Activated naive CD4-positive, alpha-beta T cell treated with anti-CD3 and anti-CD28 coated beads, Interleukin-2, amount 50 U/mL, for 16 hours (primary cell): ENCODE data around the gene ARFGEF2.

ENCODE experiments used
- DNase-seq: peaks from one replicate; pipeline ENCODE4 v3.0.0-alpha.2; 2020

The ARFGEF2 gene

DNA sequence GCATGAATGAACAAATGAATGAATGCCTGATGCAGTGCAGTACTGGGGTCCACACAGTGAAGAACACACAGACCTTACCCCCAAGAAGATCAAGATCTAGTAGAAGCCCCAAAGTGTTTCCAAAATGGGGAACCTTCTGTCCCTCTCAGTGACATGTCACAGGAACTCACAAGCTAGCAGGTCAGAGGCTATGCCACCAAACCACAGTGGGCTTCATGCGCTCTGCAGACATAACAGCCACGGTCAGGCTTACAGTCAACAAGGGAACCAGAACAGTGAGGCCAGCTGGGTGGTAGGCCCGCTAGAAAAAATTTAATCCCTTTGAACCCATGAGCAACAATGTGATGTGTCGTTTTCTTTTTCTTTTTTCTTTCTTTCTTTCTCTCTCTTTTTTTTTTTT lies 20.2 kb upstream of the ARFGEF2 start:
- no peak for DNase-seq

- no peak for DNase-seq
Measured at GRCh38 chr20:48903705-48904104, 17.8 kb upstream of the ARFGEF2 start.

GRCh38 chr20:48904566-48905296 lies 16.8 kb upstream of the ARFGEF2 start:
- peak; percentile 70 for DNase-seq

DNA sequence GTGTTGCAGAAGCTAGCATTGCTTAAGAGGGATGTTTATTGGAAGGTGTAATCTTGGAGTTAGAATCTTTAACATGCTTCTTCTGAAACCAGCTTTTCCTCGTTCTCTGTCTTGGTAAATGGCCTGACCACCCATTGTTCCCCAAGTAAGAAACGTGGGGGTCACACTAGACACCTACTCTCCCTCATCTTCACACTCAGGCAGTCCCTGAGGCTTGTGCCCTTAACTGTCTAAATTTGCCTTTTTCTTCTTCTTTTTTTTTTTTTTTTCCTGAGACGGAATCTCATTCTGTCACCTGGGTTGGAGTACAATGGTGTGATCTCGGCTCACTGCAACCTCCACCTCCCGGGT lies 16.2 kb upstream of the ARFGEF2 start:
- DNase-seq, result no peak

GRCh38 chr20:48906221-48906877 lies 15.2 kb upstream of the ARFGEF2 start:
- no peak for DNase-seq

GRCh38 chr20:48908656-48909319 lies 12.7 kb upstream of the ARFGEF2 start:
- no peak for DNase-seq

DNA sequence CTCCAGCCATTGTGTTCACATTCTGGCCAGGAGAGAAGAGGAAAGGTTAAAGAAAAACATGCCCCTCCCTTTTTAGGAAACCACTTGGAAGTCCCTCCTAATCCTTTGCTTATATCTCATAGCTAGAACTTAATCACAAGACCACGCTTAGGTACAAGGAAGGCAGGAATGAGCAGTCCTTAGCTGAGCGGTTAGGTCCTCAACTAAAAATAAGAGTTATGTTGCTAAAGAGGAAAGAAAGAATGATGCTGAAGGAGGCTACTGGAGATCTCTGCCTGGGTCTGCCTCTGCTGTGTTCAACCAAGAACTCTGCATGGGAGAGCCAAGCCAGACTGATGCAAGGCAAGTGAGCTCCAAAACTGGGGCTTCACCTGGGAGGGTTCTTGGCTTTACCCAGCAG lies 11.6 kb upstream of the ARFGEF2 start:
- no peak for DNase-seq

DNA sequence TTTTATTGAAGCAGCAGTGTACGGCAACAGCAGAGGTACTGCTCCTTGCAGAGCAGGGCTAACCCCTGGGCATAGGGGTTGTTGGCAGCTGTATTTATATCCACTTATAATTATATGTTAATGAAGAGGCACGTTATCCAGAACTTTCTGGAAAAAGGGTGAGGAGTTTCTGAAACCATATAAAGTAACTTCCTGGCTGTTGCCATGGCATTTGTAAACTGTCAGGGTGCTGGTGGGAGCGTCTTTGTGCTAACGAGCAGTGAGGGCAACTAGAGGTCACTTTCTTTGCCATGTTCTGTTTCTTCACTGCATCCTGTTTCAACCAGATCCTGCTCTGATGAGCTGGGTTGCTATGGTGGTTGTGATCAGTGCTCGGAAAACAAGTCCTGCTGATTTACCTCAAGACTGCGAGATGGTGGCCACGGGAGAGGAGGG lies 11.1 kb upstream of the ARFGEF2 start:
- no peak for DNase-seq

DNA sequence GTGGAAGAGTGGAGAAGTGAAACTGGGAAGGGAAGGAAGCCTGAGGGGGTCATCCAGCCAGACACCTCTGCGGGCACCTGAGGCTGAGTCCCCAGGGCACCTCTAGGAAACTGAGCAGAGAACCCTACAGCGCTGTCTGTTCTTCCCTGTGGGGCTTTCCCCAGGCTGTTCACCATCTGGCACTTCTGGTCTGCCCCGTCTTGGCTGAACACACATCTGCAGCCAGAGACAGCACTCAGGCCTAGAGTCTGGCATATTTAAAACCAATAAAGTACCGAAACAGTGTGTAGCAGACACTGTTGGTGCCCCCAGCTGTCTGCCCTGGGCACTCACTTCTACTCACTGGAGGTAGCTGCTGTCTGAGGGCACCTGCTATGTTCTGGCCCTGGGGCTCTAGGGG lies 9.4 kb upstream of the ARFGEF2 start:
- no peak for DNase-seq

DNA sequence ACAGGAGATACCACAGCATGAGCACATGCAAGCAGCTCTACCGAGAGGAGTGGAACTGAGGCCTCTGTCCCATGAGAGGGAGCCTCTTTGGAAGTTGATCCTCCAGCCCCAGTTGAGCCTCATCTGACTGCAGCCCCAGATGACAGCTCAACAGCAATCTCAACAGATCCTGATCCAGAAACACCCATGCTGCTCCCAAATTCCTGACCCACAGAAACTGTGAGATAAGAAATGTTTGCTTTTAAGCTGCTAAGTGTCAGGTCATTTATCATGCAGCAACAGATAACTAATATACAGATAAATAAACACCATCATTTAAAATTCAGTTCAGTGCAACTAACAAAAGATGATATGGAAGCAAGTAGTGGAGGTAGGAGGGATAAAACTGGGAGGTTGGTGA lies 4.8 kb upstream of the ARFGEF2 start:
- no peak for DNase-seq

DNA sequence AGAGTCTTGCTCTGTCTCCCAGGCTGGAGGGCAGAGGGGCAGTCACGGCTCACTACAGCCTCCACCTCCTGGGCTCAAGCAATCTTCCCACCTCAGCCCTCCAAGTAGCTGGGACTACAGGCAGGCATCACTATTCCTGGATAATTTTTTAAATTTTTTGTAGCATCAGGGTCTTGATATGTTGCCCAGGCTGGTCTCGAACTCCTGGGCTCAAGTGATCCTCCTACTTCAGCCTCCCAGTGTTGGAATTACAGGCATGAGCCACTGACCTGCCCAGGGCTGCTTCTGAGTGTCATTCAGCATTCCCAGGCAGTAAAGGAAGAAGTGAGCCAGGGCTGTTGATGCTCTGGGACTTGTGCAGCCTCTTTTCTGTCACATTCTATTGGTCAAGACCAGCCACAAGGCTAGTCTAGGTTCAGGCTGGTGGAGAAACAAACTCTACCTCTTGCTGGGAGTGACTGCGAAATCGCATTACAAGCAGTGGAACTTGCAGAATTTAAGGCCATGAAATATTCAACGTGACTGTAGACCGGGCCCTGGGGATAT lies 2.1 kb upstream of the ARFGEF2 start:
- no peak for DNase-seq

GRCh38 chr20:48919882-48920526 lies 1.5 kb upstream of the ARFGEF2 start:
- no peak for DNase-seq

DNA sequence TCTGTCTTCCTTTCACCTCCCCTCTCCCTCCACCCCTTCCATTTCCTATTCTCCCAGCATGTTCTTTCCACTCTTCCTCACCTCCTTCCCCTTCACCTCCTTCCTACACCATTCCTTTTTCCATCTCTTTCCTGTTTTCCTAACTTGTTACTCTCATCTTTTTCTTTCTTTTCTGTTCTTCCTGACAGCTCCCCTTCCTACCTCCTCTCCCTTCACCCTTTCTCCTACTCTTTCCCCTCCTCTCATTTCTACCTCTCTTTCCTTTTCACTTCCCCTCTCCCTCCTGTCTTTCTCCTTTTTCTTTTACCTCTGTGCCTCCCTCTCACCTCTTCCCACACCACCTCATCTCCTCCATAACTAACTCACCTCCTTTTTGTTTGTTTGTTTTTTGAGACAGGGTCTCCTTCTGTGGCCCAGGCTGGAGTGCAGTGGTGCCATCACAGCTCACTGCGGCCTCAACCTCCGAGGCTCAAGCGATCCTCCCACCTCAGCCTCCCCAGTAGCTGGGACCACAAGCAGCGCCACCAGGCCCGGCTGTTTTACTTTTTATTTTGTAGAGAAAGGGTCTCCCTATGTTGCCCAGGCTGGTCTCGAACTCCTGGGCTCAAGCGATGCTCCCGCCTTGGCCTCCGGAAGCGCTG lies 864 bp upstream of the ARFGEF2 start:
- peak; percentile 35 for DNase-seq

DNA sequence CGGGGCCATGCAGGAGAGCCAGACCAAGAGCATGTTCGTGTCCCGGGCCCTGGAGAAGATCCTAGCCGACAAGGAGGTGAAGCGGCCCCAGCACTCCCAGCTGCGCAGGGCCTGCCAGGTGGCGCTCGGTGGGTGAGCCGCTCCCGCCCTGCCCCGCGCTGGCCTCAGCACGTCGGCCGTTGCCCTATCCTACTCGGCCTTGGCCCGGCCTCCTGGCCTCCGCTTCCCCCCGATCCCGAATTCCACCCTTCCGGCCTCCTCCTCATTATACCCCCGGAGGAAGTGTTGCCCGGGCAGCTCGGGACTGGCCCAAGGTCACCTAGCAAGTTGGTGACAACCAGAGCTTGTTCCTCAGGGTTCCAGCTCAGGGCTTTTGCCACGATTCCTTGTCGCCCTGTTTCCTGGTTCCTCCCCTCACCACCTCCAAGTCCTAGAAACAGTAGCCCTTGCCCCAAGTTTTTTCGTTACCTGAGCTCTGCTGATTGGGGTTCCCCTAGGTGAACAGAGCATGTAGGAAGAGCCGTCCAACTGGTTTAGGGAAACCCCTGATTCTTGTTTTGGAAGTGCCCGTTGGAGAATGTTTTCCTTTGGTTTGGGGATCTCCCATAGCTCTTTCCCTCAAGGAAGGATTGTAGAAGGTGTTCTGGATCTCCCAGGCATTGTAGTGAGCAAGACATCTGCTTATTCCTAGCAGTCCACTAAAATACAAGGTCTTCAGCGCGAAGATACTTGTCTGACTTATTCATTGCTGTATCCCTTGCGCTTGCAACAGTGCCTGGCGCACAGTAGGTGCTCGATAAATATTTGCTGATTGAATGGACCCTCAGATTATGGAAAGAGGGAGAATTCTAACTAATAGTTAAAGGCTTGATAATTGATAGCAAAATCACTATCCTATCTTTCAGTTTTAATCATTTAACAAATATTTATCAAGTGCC lies 641 bp downstream of the ARFGEF2 start:
- DNase-seq, result no peak

- no peak for DNase-seq
Measured at GRCh38 chr20:48923149-48923718, 1.7 kb downstream of the ARFGEF2 start.

DNA sequence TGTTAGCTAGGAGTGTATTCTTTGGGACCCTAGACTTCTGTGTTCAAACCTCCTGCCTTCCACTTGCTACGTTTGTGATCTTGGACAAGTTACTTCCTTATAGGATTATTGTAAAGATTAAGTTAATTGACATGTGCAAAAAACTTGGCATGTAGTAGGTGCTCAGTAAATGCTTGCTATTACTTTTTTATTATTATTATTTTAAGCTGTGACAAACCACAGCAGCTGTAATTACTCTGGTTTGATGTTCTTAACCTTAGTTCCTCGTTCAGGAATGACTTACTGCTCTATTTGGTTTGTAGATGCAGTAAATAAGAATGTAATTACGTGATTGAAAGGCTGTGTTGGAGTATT lies 3.2 kb downstream of the ARFGEF2 start:
- DNase-seq, result no peak

DNA sequence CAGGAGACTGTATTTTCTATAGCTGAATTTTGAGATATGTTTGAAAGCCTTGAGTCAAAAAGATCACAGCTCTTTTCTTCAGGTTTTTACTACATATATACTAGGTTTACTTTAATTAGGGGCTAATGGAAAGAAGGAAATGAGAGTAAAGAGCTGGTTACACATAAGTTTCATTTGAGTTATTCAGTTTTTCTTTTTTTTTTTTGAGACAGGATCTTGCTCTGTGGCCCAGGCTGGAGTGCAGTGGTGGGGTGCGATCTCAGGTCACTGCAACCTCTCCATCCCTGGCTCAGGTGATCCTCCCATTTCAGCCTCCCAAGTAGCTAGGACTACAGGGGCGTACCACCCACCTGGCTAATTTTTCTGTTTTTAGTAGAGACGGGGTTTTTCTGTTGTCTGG lies 4.8 kb downstream of the ARFGEF2 start:
- no peak for DNase-seq

- DNase-seq, result no peak
Measured at GRCh38 chr20:48926821-48927220, 5.3 kb downstream of the ARFGEF2 start.

GRCh38 chr20:48928832-48929725 lies 7.6 kb downstream of the ARFGEF2 start:
- no peak for DNase-seq

DNA sequence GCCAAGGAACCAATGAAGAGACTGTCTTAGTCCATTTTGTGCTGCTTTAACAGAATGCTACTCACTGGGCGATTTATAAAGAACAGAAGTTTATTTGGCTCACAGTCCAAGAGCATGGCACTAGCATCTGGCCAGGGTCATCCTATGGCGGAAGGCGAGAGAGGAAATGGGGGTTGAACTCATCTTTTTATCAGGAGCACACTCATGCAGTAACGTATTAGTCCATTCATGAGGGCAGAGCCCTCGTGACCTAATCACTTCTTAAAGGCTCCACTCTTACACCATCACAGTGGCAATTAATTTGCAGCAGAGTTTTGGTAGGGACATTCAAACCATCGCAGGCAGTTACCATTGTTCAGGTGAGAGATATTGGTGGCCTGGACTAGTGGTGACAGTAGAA lies 8.5 kb downstream of the ARFGEF2 start:
- no peak for DNase-seq
